Measurements from ENCODE around the gene HLA-DPA1.
"Not testable (repeated sequence)": the region's sequence is repeated elsewhere in the genome, so short reads cannot be mapped to it uniquely, and the experiment has no call there.

DNA sequence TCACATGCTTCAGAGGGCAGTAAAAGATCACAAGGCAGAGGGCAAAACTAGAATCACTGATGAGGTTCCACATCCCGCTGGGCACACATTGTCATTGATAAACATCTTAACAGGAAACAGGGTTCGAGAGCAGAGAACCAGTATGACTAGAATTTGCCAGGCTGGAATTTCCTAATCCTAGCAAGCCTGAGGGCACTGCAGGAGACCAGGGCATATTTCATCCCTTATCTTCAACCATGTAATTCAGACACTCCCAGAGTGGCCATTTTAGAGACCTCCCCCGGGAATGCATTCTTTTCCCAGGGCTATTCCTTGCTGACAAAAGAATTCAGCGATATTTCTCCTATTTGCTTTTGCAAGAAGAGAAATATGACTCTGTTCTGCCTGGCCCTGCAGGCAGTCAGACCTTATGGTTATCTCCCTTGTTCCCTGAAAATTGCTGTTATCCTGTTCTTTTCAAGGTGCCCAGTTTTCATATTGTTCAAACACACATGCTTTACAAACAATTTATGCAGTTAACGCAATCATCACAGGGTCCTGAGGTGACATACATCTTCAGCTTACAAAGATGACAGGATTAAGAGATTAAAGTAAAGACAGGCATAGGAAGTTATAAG is 27.8 kb upstream of the HLA-DPA1 start:
- TF ChIP-seq, protein P1, sequence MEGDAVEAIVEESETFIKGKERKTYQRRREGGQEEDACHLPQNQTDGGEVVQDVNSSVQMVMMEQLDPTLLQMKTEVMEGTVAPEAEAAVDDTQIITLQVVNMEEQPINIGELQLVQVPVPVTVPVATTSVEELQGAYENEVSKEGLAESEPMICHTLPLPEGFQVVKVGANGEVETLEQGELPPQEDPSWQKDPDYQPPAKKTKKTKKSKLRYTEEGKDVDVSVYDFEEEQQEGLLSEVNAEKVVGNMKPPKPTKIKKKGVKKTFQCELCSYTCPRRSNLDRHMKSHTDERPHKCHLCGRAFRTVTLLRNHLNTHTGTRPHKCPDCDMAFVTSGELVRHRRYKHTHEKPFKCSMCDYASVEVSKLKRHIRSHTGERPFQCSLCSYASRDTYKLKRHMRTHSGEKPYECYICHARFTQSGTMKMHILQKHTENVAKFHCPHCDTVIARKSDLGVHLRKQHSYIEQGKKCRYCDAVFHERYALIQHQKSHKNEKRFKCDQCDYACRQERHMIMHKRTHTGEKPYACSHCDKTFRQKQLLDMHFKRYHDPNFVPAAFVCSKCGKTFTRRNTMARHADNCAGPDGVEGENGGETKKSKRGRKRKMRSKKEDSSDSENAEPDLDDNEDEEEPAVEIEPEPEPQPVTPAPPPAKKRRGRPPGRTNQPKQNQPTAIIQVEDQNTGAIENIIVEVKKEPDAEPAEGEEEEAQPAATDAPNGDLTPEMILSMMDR (conservative IDR thresholded peaks at IDR 0.05) = not testable (repeated sequence)
- TF ChIP-seq ZFX (IDR thresholded peaks at IDR 0.05) = not testable (repeated sequence)
